DOHH2 (cell line): ENCODE results near the gene CACNA1B.

Experiments
- H3F3A ChIP-seq: fragments of 200-600 bp; sonication (generic), shearing (Covaris generic); 2 replicates; pipeline ENCODE4 v1.6.0; 2016; ENCODE audit warnings: antibody characterized with exemption, mild to moderate bottlenecking; ENCODE audit not compliant: control insufficient read depth, insufficient read depth
- H3K27ac ChIP-seq: fragments of 200-600 bp; sonication (generic); 2 replicates; pipeline ENCODE4 v1.5.1; 2014; ENCODE audit warnings: low read depth, mild to moderate bottlenecking, low read length, moderate library complexity
- H3K27me3 ChIP-seq: fragments of 200-600 bp; sonication (generic); 2 replicates; pipeline ENCODE4 v1.6.1; 2014; ENCODE audit warnings: mild to moderate bottlenecking, low read length, mixed read lengths; ENCODE audit not compliant: control insufficient read depth
- H3K36me3 ChIP-seq: fragments of 200-600 bp; sonication (generic); 2 replicates; pipeline ENCODE4 v1.6.1; 2014; ENCODE audit warnings: mild to moderate bottlenecking, low read length, moderate library complexity, mixed read lengths; ENCODE audit not compliant: control insufficient read depth
- H3K4me1 ChIP-seq: fragments of 200-600 bp; sonication (generic); 2 replicates; pipeline ENCODE4 v1.6.1; 2014; ENCODE audit warnings: mild to moderate bottlenecking, low read length, mixed read lengths; ENCODE audit not compliant: control insufficient read depth
- H3K4me2 ChIP-seq: fragments of 200-600 bp; sonication (generic); 2 replicates; pipeline ENCODE4 v1.6.0; 2014; ENCODE audit warnings: mild to moderate bottlenecking, low read length, moderate library complexity
- H3K4me3 ChIP-seq: fragments of 200-600 bp; sonication (generic); 2 replicates; pipeline ENCODE4 v1.5.1; 2014; ENCODE audit warnings: mild to moderate bottlenecking, low read length, mixed read lengths
- H3K79me2 ChIP-seq: fragments of 200-600 bp; sonication (generic); 2 replicates; pipeline ENCODE4 v1.6.1; 2014; ENCODE audit warnings: mild to moderate bottlenecking, low read length, mixed read lengths; ENCODE audit not compliant: control insufficient read depth
- H3K9me2 ChIP-seq: fragments of 200-600 bp; sonication (generic); replicated peaks from 2 replicates; pipeline ENCODE4 v1.6.1; 2014; ENCODE audit warnings: mild to moderate bottlenecking, low read length, mixed read lengths; ENCODE audit not compliant: control insufficient read depth
- H3K9me3 ChIP-seq: fragments of 200-600 bp; sonication (generic); 2 replicates; pipeline ENCODE4 v1.6.1; 2014; ENCODE audit warnings: antibody characterized with exemption, low read length, mixed read lengths; ENCODE audit not compliant: control insufficient read depth, insufficient read depth
- H4K20me1 ChIP-seq: fragments of 200-600 bp; sonication (generic); 2 replicates; pipeline ENCODE4 v1.6.0; 2014; ENCODE audit warnings: low read depth, mild to moderate bottlenecking, antibody characterized with exemption, low read length, moderate library complexity; ENCODE audit not compliant: control insufficient read depth, insufficient read depth
- CTCF ChIP-seq: fragments of 200-600 bp; sonication (generic); IDR thresholded peaks from one replicate; pipeline ENCODE4 v1.5.1; 2014; ENCODE audit warnings: antibody characterized with exemption, mild to moderate bottlenecking, low read depth, low read length; ENCODE audit not compliant: poor library complexity, severe bottlenecking
- EZH2phosphoT487 ChIP-seq: fragments of 200-600 bp; sonication (generic); IDR thresholded peaks from 2 replicates; pipeline ENCODE4 v1.6.1; 2017; ENCODE audit warnings: borderline replicate concordance, mild to moderate bottlenecking, antibody characterized with exemption, low read length, moderate library complexity, mixed read lengths

Gene CACNA1B

GRCh38 chr9:138014563-138014945, 137.0 kb downstream of the CACNA1B start:
- Histone ChIP-seq H3K9me3 (no peaks in the 10 kb centered on the region), H3K27me3 (no peaks in the 10 kb centered on the region), H3K27ac (no peak overlapping the region), H3F3A (no peaks in the 10 kb centered on the region), H3K4me1 (no peaks in the 10 kb centered on the region), H3K79me2 (no peaks in the 10 kb centered on the region), H3K4me2 (no peak overlapping the region), H4K20me1 (no peaks in the 10 kb centered on the region), H3K4me3 (no peak overlapping the region), H3K9me2 (no peaks in the 10 kb centered on the region), H3K36me3 (no peaks in the 10 kb centered on the region)
- no peak for TF ChIP-seq CTCF
- TF ChIP-seq EZH2phosphoT487: no peak

- peaks cover 3% of the 10 kb centered on the region for H3K4me1 ChIP-seq
Measured at GRCh38 chr9:138015021-138015829, 137.6 kb downstream of the CACNA1B start.

GRCh38 chr9:138016406-138017187, 139.0 kb downstream of the CACNA1B start:
- Histone ChIP-seq H3K4me3 (no peak overlapping the region), H3K9me2 (no peaks in the 10 kb centered on the region), H3K4me1 (peaks cover 4% of the 10 kb centered on the region), H4K20me1 (no peaks in the 10 kb centered on the region), H3K36me3 (no peaks in the 10 kb centered on the region), H3K79me2 (no peaks in the 10 kb centered on the region), H3K27me3 (no peaks in the 10 kb centered on the region), H3K4me2 (no peak overlapping the region), H3K27ac (no peak overlapping the region), H3F3A (no peaks in the 10 kb centered on the region), H3K9me3 (no peaks in the 10 kb centered on the region)
- TF ChIP-seq CTCF (no peak), EZH2phosphoT487 (no peak)

More at GRCh38 chr9:138015021-138015829, 137.6 kb downstream of the CACNA1B start:
- Histone ChIP-seq H3K4me3 (no peak overlapping the region), H3K27ac (no peak overlapping the region), H3K36me3 (no peaks in the 10 kb centered on the region), H3K4me2 (no peak overlapping the region), H3K27me3 (no peaks in the 10 kb centered on the region), H4K20me1 (no peaks in the 10 kb centered on the region), H3F3A (no peaks in the 10 kb centered on the region), H3K9me2 (no peaks in the 10 kb centered on the region), H3K79me2 (no peaks in the 10 kb centered on the region), H3K9me3 (no peaks in the 10 kb centered on the region)
- TF ChIP-seq EZH2phosphoT487: no peak
- no peak for TF ChIP-seq CTCF
